ENCODE measurements around the gene HADHB. TPM values are rescaled to one million over a fixed set of nuclear protein-coding genes. Genes with fewer than 3 reads are reported as not detected.
"Not testable (repeated sequence)": the region's sequence is repeated elsewhere in the genome, so short reads cannot be mapped to it uniquely, and the experiment has no call there.

Gene HADHB
- total and polyA plus RNA-seq, 2 donors from 2014 or later, result 132 to 232 TPM

GRCh38 chr2:26325851-26326250 lies 81.1 kb downstream of the HADHB start:
- DNase-seq (no peak), FAIRE-seq (no peak)
- Histone ChIP-seq H3K36me3 (ENCODE audit: control insufficient read depth in 2 of 3, insufficient read depth in 3 of 3, low read length in 3 of 3) (no peaks in the 10 kb centered on the region), H3K27ac (ENCODE audit: low read depth in 2 of 2, low read length in 2 of 2) (no peak overlapping the region), H3K4me3 (ENCODE audit: low read length in 3 of 3) (no peak overlapping the region), H3K9me3 (ENCODE audit: control insufficient read depth in 2 of 3, insufficient read depth in 1 of 3, low read length in 3 of 3) (no peaks in the 10 kb centered on the region), H3K27me3 (ENCODE audit: control insufficient read depth, insufficient read depth, low read length) (no peaks in the 10 kb centered on the region), H3K4me1 (ENCODE audit: control insufficient read depth in 2 of 3, insufficient read depth in 2 of 3, low read depth in 1 of 3, low read length in 3 of 3) (no peaks in the 10 kb centered on the region), H3K9ac (ENCODE audit: low read length in 3 of 3) (no peak overlapping the region)
- intact Hi-C loops (cut with DNase I), result no loop called here
- no peak for TF ChIP-seq CTCF (IDR thresholded peaks at IDR 0.05; ENCODE audit: borderline replicate concordance, extremely low read depth, insufficient read depth)

- DNase-seq, result no peak
- no peak overlapping the region for H3K9ac ChIP-seq (ENCODE audit: low read length in 3 of 3)
- intact Hi-C loops (cut with DNase I), result no loop called here
- FAIRE-seq, result no peak
- H3K27ac ChIP-seq (ENCODE audit: low read depth in 2 of 2, low read length in 2 of 2), result no peak overlapping the region
- no peaks in the 10 kb centered on the region for H3K9me3 ChIP-seq (ENCODE audit: control insufficient read depth in 2 of 3, insufficient read depth in 1 of 3, low read length in 3 of 3)
- no peak overlapping the region for H3K4me3 ChIP-seq (ENCODE audit: low read length in 3 of 3)
- no peaks in the 10 kb centered on the region for H3K4me1 ChIP-seq (ENCODE audit: control insufficient read depth in 2 of 3, insufficient read depth in 2 of 3, low read depth in 1 of 3, low read length in 3 of 3)
- no peaks in the 10 kb centered on the region for H3K36me3 ChIP-seq (ENCODE audit: control insufficient read depth in 2 of 3, insufficient read depth in 3 of 3, low read length in 3 of 3)
- H3K27me3 ChIP-seq (ENCODE audit: control insufficient read depth, insufficient read depth, low read length), result no peaks in the 10 kb centered on the region
- no peak for TF ChIP-seq CTCF (IDR thresholded peaks at IDR 0.05; ENCODE audit: borderline replicate concordance, extremely low read depth, insufficient read depth)
Observed at GRCh38 chr2:26326514-26326913, 81.8 kb downstream of the HADHB start.

- Histone ChIP-seq H3K4me1 (ENCODE audit: control insufficient read depth in 2 of 3, insufficient read depth in 2 of 3, low read depth in 1 of 3, low read length in 3 of 3) (no peaks in the 10 kb centered on the region), H3K27ac (ENCODE audit: low read depth in 2 of 2, low read length in 2 of 2) (no peak overlapping the region), H3K27me3 (ENCODE audit: control insufficient read depth, insufficient read depth, low read length) (no peaks in the 10 kb centered on the region), H3K9ac (ENCODE audit: low read length in 3 of 3) (no peak overlapping the region), H3K4me3 (ENCODE audit: low read length in 3 of 3) (no peak overlapping the region), H3K36me3 (ENCODE audit: control insufficient read depth in 2 of 3, insufficient read depth in 3 of 3, low read length in 3 of 3) (no peaks in the 10 kb centered on the region), H3K9me3 (ENCODE audit: control insufficient read depth in 2 of 3, insufficient read depth in 1 of 3, low read length in 3 of 3) (no peaks in the 10 kb centered on the region)
- FAIRE-seq (no peak), DNase-seq (no peak)
- TF ChIP-seq CTCF (IDR thresholded peaks at IDR 0.05; ENCODE audit: borderline replicate concordance, extremely low read depth, insufficient read depth), result no peak
- intact Hi-C loops (cut with DNase I), result no loop called here
Observed at GRCh38 chr2:26327291-26328272, 82.8 kb downstream of the HADHB start.

- H3K9ac ChIP-seq (ENCODE audit: low read length in 3 of 3); H3K27me3 ChIP-seq (ENCODE audit: control insufficient read depth, insufficient read depth, low read length); H3K36me3 ChIP-seq (ENCODE audit: control insufficient read depth in 2 of 3, insufficient read depth in 3 of 3, low read length in 3 of 3); H3K27ac ChIP-seq (ENCODE audit: low read depth in 2 of 2, low read length in 2 of 2); H3K4me1 ChIP-seq (ENCODE audit: control insufficient read depth in 2 of 3, insufficient read depth in 2 of 3, low read depth in 1 of 3, low read length in 3 of 3); H3K4me3 ChIP-seq (ENCODE audit: low read length in 3 of 3); intact Hi-C loops (cut with DNase I); DNase-seq; FAIRE-seq; H3K9me3 ChIP-seq (ENCODE audit: control insufficient read depth in 2 of 3, insufficient read depth in 1 of 3, low read length in 3 of 3): not testable (repeated sequence)
Observed at GRCh38 chr2:26329083-26329482, 84.3 kb downstream of the HADHB start.
